Thoracic aorta (tissue), 2 donors: Measurements from ENCODE around the gene CASZ1. TPM values are rescaled to one million over a fixed set of nuclear protein-coding genes. Genes with fewer than 3 reads are reported as not detected.

Experiments
- ATAC-seq: fragments of 150-250 bp; one replicate; pipeline ENCODE4 v1.8.0; 2017; ENCODE audit warnings: low read depth; ENCODE audit not compliant: insufficient number of reproducible peaks, low FRiP score
- DNase-seq: peaks from one replicate; pipeline ENCODE4 v3.0.0-alpha.2; 2020; ENCODE audit warnings: low spot score
- H3K27ac ChIP-seq, 2 donors: fragments of 200-600 bp; sonication (generic); 1 replicate in 1 of 2; 2 replicates in 1 of 2; pipeline ENCODE4 v1.5.1; 2016; ENCODE audit warnings: mild to moderate bottlenecking in 2 of 2, moderate library complexity in 2 of 2
- H3K27me3 ChIP-seq: fragments of 200-600 bp; sonication (generic); replicated peaks from 2 replicates; pipeline ENCODE4 v1.6.0; 2016; ENCODE audit warnings: mild to moderate bottlenecking; ENCODE audit not compliant: insufficient read depth
- H3K36me3 ChIP-seq: fragments of 200-600 bp; sonication (generic); one replicate; pipeline ENCODE4 v1.5.1; 2016
- H3K4me1 ChIP-seq, 2 donors: fragments of 200-600 bp; sonication (generic); 1 replicate in 1 of 2; 2 replicates in 1 of 2; pipeline versions ENCODE4 v1.5.1 to v1.6.0; 2016; ENCODE audit warnings: low read depth in 2 of 2, mild to moderate bottlenecking in 1 of 2; ENCODE audit not compliant: control insufficient read depth in 1 of 2
- H3K4me3 ChIP-seq: fragments of 200-600 bp; sonication (generic); 2 replicates; pipeline ENCODE4 v1.5.1; 2016; ENCODE audit warnings: mild to moderate bottlenecking
- H3K9me3 ChIP-seq: fragments of 200-600 bp; sonication (generic); 2 replicates; pipeline ENCODE4 v1.5.1; 2016
- total RNA-seq, 2 donors: library from RNA; depleted of rRNA; stranded (reverse); fragments of >200 nt; gene quantifications; one replicate each; pipeline versions ENCODE4 v1.1.0 to v1.2.3, GENCODE V29; 2016
- TF ChIP-seq, protein P1 (sequence below): fragments of 200-600 bp; sonication (generic); IDR thresholded peaks from one replicate; pipeline ENCODE4 v1.5.1; 2019; ENCODE audit warnings: antibody characterized with exemption

Gene CASZ1
- total RNA-seq, 2 donors from 2014 or later: 20.6 to 27.9 TPM

DNA sequence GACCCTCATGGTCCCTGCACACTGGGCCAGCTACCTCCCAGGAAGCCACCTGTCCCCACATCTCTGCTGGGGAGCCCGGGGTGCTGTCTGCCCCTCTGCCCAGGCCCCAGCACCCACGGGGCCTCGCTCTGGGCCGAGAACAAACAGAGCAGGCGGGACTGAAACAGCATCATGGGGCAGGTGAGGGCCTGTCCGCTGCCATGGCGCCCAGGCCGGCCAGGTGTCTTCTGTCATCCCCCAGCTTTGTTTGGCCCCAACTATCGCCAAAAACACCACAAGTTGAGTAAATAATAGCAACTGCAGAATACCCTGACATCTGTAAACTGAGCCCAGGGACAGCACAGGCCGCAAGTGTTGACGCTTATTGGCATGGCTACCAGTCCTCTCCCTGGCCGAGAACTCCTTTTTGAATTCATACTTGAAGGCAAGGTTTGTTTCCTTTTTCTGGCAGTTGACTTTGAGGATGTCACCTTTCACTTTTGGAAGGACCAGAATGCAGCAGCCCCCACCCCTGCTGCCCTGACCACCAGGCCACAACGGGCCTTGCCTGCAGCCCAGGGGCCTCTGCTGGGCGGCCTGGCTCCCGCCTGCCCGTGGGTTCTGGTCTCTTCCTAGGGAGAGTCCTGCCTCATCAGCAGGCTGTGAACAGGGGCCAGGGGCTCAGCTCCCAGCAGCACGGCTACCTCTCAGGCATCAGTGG, 152.7 kb downstream of the CASZ1 start:
- H3K4me3 ChIP-seq: no peak overlapping the region
- no peaks in the 10 kb centered on the region for H3K9me3 ChIP-seq
- H3K4me1 ChIP-seq: peaks cover 0 to 15% of the 10 kb centered on the region in 2 donors
- no peak for DNase-seq
- TF ChIP-seq, protein P1, sequence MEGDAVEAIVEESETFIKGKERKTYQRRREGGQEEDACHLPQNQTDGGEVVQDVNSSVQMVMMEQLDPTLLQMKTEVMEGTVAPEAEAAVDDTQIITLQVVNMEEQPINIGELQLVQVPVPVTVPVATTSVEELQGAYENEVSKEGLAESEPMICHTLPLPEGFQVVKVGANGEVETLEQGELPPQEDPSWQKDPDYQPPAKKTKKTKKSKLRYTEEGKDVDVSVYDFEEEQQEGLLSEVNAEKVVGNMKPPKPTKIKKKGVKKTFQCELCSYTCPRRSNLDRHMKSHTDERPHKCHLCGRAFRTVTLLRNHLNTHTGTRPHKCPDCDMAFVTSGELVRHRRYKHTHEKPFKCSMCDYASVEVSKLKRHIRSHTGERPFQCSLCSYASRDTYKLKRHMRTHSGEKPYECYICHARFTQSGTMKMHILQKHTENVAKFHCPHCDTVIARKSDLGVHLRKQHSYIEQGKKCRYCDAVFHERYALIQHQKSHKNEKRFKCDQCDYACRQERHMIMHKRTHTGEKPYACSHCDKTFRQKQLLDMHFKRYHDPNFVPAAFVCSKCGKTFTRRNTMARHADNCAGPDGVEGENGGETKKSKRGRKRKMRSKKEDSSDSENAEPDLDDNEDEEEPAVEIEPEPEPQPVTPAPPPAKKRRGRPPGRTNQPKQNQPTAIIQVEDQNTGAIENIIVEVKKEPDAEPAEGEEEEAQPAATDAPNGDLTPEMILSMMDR: no peak
- no peak for ATAC-seq
- H3K27me3 ChIP-seq: no peaks in the 10 kb centered on the region
- H3K27ac ChIP-seq: no peak overlapping the region
- peaks cover 32% of the 10 kb centered on the region for H3K36me3 ChIP-seq

- peaks cover 5 to 25% of the 10 kb centered on the region in 2 donors for H3K4me1 ChIP-seq
- peaks cover 27% of the 10 kb centered on the region for H3K36me3 ChIP-seq
- no peak overlapping the region for H3K27ac ChIP-seq
Measured at GRCh38 chr1:10642403-10643080, 153.9 kb downstream of the CASZ1 start.

DNA sequence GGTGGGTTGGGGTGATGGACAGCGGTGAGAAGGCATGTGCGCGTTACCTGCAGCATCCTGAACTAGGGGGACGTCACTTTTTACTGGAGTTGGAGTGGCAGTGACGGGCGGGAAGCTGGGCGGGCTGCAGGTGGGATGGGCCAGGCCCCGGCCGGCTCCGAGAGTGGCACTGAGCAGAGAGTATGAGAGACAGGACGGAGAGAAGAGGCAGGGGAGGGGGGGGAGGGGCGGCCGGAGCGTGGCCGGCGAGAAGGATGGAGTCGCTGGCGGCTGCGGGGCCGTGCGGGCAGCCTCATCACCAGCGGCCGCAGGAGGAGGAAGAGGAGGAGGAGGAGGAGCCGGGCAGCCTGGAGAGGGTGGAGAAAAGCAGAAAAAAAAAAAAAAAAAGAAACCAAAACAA, 154.5 kb downstream of the CASZ1 start:
- Histone ChIP-seq H3K27me3 (no peaks in the 10 kb centered on the region), H3K4me1 (peaks cover 5 to 30% of the 10 kb centered on the region in 2 donors), H3K9me3 (no peaks in the 10 kb centered on the region), H3K4me3 (no peak overlapping the region), H3K36me3 (peaks cover 27% of the 10 kb centered on the region), H3K27ac (no peak overlapping the region)
- no peak for ATAC-seq
- TF ChIP-seq, protein P1: no peak
- no peak for DNase-seq

More at GRCh38 chr1:10642403-10643080, 153.9 kb downstream of the CASZ1 start:
- H3K4me3 ChIP-seq: no peak overlapping the region
- no peaks in the 10 kb centered on the region for H3K27me3 ChIP-seq
- TF ChIP-seq, protein P1: no peak
- no peak for ATAC-seq
- H3K9me3 ChIP-seq: no peaks in the 10 kb centered on the region
- DNase-seq: no peak

DNA sequence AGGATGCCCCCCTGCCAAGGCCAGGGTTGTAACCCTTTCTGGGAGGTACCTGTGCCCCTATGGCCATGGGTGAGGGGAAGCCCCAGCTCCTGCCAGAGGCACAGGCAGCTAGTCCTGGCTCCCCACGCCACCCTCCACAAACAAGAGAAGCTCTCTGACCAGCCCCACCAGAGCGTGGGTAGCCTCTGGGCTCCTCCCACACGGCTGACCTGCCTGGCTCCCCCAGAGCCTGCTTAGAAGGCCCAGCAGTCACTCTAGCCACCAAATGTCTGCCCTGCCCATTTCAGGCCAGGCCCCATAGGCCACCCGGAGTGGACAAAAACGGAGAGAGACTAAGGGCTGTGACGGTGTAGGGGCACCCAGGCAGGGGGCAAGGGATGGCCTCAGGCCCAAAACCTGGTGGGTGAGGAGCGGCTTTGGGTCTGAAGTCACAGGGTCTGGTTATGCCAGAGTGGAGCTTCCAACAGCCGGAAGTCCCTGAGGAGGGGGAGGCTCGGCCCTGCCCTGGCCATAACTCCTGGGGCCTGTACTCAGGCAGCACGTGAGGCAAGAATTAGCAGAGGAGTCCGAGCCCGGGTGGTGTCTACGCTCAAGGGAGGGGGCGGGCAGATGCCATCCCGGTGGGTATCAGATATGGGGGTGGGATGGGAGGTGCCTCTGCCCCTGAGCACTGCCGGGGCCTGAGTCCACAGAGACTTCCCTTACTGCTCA, 155.4 kb downstream of the CASZ1 start:
- H3K9me3 ChIP-seq: no peaks in the 10 kb centered on the region
- peaks cover 26% of the 10 kb centered on the region for H3K36me3 ChIP-seq
- TF ChIP-seq, protein P1: no peak
- H3K4me1 ChIP-seq: peaks cover 10 to 37% of the 10 kb centered on the region in 2 donors
- DNase-seq: no peak
- peak overlapping the region; percentile 61 to 72 for H3K27ac ChIP-seq
- ATAC-seq: no peak
- no peak overlapping the region for H3K4me3 ChIP-seq
- H3K27me3 ChIP-seq: no peaks in the 10 kb centered on the region
